ENCODE data around the gene THAP12. TPM values are rescaled to one million over a fixed set of nuclear protein-coding genes. Genes with fewer than 3 reads are reported as not detected.

The THAP12 gene
- total RNA-seq, 1 donor from 2014 or later = 32.2 TPM

GRCh38 chr11:76302996-76303395 is 77.9 kb downstream of the THAP12 start:
- Mint-ChIP-seq H3K4me3 (ENCODE audit: unreplicated experiment) (no peak overlapping the region), H3K9me3 (ENCODE audit: unreplicated experiment) (peaks cover 2% of the 10 kb centered on the region), H3K27me3 (ENCODE audit: unreplicated experiment) (no peaks in the 10 kb centered on the region), H3K27ac (ENCODE audit: unreplicated experiment) (no peak overlapping the region), H3K36me3 (ENCODE audit: unreplicated experiment) (no peaks in the 10 kb centered on the region), H3K4me1 (ENCODE audit: low read depth, unreplicated experiment) (peaks cover 9% of the 10 kb centered on the region)
- TF ChIP-seq CTCF (IDR thresholded peaks at IDR 0.05; ENCODE audit: partially characterized antibody, unreplicated experiment) = no peak
- no peak for DNase-seq

Other genes with a start within 250 kb of the THAP12 start
- gene WNT11, start 174.6 kb downstream of the THAP12 start, total RNA-seq (ENCODE audit: unreplicated experiment) = 0.37 TPM
- 14.8 TPM for gene GVQW3, start 191 bp upstream of the THAP12 start, total RNA-seq (ENCODE audit: unreplicated experiment)
- 31.4 TPM for gene EMSY, start 63.9 kb upstream of the THAP12 start, total RNA-seq (ENCODE audit: unreplicated experiment)

Measured in glutamatergic neuron (in vitro differentiated cells).